Measurements from ENCODE around the gene ZNF473.

GRCh38 chr19:49988433-49988832, 37.4 kb upstream of the ZNF473 start:
- no peak for TF ChIP-seq ZNF274 (IDR thresholded peaks at IDR 0.05; ENCODE audit: low read depth, low read length)
- TF ChIP-seq SUZ12 (IDR thresholded peaks at IDR 0.05; ENCODE audit: extremely low read depth, insufficient read depth, insufficient read length) = no peak
- no peak for TF ChIP-seq YY1 (IDR thresholded peaks at IDR 0.05; ENCODE audit: insufficient read depth, insufficient read length)

Measured in NT2/D1 (cell line).